ENCODE results near the gene PSD4.

PSD4 gene

GRCh38 chr2:113160962-113161361, 12.8 kb upstream of the PSD4 start:
- no peak for TF ChIP-seq CTCF (IDR thresholded peaks at IDR 0.05)

- no peak for TF ChIP-seq CTCF (IDR thresholded peaks at IDR 0.05)
Observed at GRCh38 chr2:113162173-113162572, 11.6 kb upstream of the PSD4 start.

- TF ChIP-seq CTCF (IDR thresholded peaks at IDR 0.05) = no peak
Observed at GRCh38 chr2:113162869-113163268, 10.9 kb upstream of the PSD4 start.

- no peak for TF ChIP-seq CTCF (IDR thresholded peaks at IDR 0.05)
Observed at GRCh38 chr2:113164215-113164929, 9.4 kb upstream of the PSD4 start.

GRCh38 chr2:113164930-113165585, 8.7 kb upstream of the PSD4 start:
- TF ChIP-seq CTCF (IDR thresholded peaks at IDR 0.05) = no peak

- TF ChIP-seq CTCF (IDR thresholded peaks at IDR 0.05) = no peak
Observed at GRCh38 chr2:113166187-113166645, 7.6 kb upstream of the PSD4 start.

GRCh38 chr2:113167115-113167932, 6.4 kb upstream of the PSD4 start:
- TF ChIP-seq CTCF (IDR thresholded peaks at IDR 0.05) = no peak

Measured in LNCAP (cell line).